ENCODE results near the gene CIZ1. TPM values are rescaled to one million over a fixed set of nuclear protein-coding genes. Genes with fewer than 3 reads are reported as not detected.

CIZ1 gene
- total RNA-seq, 1 experiment from 2014 or later = 104 TPM

GRCh38 chr9:128142596-128142995, 48.8 kb downstream of the CIZ1 start:
- Histone ChIP-seq H4K20me1 (ENCODE audit: control insufficient read depth, insufficient read depth, insufficient read length) (no peaks in the 10 kb centered on the region), H3K23ac (ENCODE audit: insufficient read length, low read depth, low read length) (no peak overlapping the region), H3K79me2 (ENCODE audit: insufficient read depth, low read length) (no peaks in the 10 kb centered on the region), H3K18ac (ENCODE audit: insufficient read length, low read depth, low read length) (no peak overlapping the region), H3K79me1 (ENCODE audit: insufficient read depth, low read depth, low read length, poor library complexity, severe bottlenecking) (no peaks in the 10 kb centered on the region), H2BK5ac (ENCODE audit: insufficient read length, low read length) (no peak overlapping the region), H3K23me2 (ENCODE audit: insufficient read length, low read depth, low read length, poor library complexity, severe bottlenecking) (no peaks in the 10 kb centered on the region), H3K4me1 (ENCODE audit: insufficient read depth, low read length) (no peaks in the 10 kb centered on the region), H3K27me3 (ENCODE audit: insufficient read depth, low read length) (no peaks in the 10 kb centered on the region), H2AK5ac (ENCODE audit: insufficient read length, low read length) (no peak overlapping the region), H2BK20ac (ENCODE audit: low read depth, low read length, poor library complexity, severe bottlenecking) (no peak overlapping the region), H3K14ac (ENCODE audit: insufficient read depth, low read length) (no peak overlapping the region; the same call in 1 of the 2 replicates), H4K91ac (ENCODE audit: insufficient read length, low read depth, low read length) (no peak overlapping the region), H4K8ac (replicated peaks; ENCODE audit: insufficient read length, low read depth, low read length) (no peak overlapping the region), H4K5ac (ENCODE audit: insufficient read length, low read depth, low read length) (no peak overlapping the region), H3K27ac (ENCODE audit: insufficient read length, low read depth, low read length) (no peak overlapping the region), H3K4ac (ENCODE audit: low read depth, low read length) (no peak overlapping the region), H3K9ac (ENCODE audit: extremely low read depth, insufficient read length, low read length) (no peak overlapping the region), H3K4me2 (ENCODE audit: insufficient read depth, insufficient read length, low read length) (no peak overlapping the region), H2AFZ (ENCODE audit: low read length) (no peak overlapping the region), H2BK12ac (ENCODE audit: insufficient read length, low read depth, low read length) (no peak overlapping the region), H3K56ac (ENCODE audit: insufficient read length, low read depth, low read length) (no peak overlapping the region), H2BK15ac (ENCODE audit: low read depth, low read length) (no peak overlapping the region), H3K9me3 (ENCODE audit: control insufficient read depth, low read depth, low read length) (no peaks in the 10 kb centered on the region), H2BK120ac (ENCODE audit: low read depth, low read length, poor library complexity, severe bottlenecking) (no peak overlapping the region), H3T11ph (ENCODE audit: low read length) (no peak overlapping the region)
- no CpG with 5 or more reads among the region's 2 CpGs for WGBS (ENCODE audit: extremely low coverage, insufficient read length, low lambda C conversion rate)
- Mint-ChIP-seq H3K27me3 (ENCODE audit: low read depth) (peaks cover 2% of the 10 kb centered on the region; the same call in 1 of the 2 replicates), H3K27ac (no peak overlapping the region), H3K36me3 (ENCODE audit: insufficient read depth in 1 of 3, low read depth in 3 of 3) (no peaks in the 10 kb centered on the region), H3K4me3 (no peak overlapping the region), H3K4me1 (peaks cover 9 to 10% of the 10 kb centered on the region in 2 experiments), H3K9me3 (no peaks in the 10 kb centered on the region)
- no peak for DNase-seq
- no peak for TF ChIP-seq CTCF (conservative IDR thresholded peaks at IDR 0.05)

Data from H9 (cell line).